IMR-90 (cell line): Measurements from ENCODE around the gene INPP1. TPM values are rescaled to one million over a fixed set of nuclear protein-coding genes. Genes with fewer than 3 reads are reported as not detected.

Experiments
- ATAC-seq: fragments of 200-7000 bp; cut with Tn5 transposase; 2 replicates; pipeline ENCODE4 v1.9.1; 2020; ENCODE audit warnings: low read depth, mild to moderate bottlenecking, moderate library complexity
- BruUV-seq: library from RNA; stranded (reverse); fragments of 400-500 nt; replicated peaks from 2 replicates; lab custom pipeline; 2021; lab: Mats Ljungman, UMichigan
- CTCF ChIA-PET: fragments of 300-600 bp; formaldehyde crosslinking; extraction: SDS; loops from one replicate; lab custom pipeline; 2021; ENCODE audit warnings: antibody characterized with exemption; lab: Yijun Ruan, JAX
- POLR2A ChIA-PET: fragments of 300-600 bp; sonication (Branson Sonifier 250); formaldehyde crosslinking; loops from one replicate; lab custom pipeline; 2022; ENCODE audit warnings: antibody characterized with exemption; ENCODE audit not compliant: unreplicated experiment; lab: Charles Lee
- DNase-seq: peaks from one replicate; pipeline ENCODE4 v3.0.0; 2013
- H2AFZ ChIP-seq: replicated peaks from 2 replicates; pipeline ENCODE3; 2013; ENCODE audit warnings: low read length, mild to moderate bottlenecking; ENCODE audit not compliant: poor library complexity
- H2AK5ac ChIP-seq: 2 replicates; pipeline ENCODE4 v1.6.1; 2013; ENCODE audit warnings: low read depth, low read length, inconsistent platforms
- H2AK9ac ChIP-seq: replicated peaks from 2 replicates; pipeline ENCODE3; 2013; ENCODE audit warnings: mild to moderate bottlenecking, low read depth, low read length, moderate library complexity; ENCODE audit not compliant: poor library complexity
- H2BK120ac ChIP-seq: 2 replicates; pipeline ENCODE4 v1.6.1; 2013; ENCODE audit warnings: low read depth, low read length, inconsistent platforms
- H2BK15ac ChIP-seq: 3 replicates; pipeline ENCODE4 v1.6.1; 2013; ENCODE audit warnings: low read depth, low read length, inconsistent platforms
- H2BK20ac ChIP-seq: 2 replicates; pipeline ENCODE4 v1.6.1; 2013; ENCODE audit warnings: low read depth, mild to moderate bottlenecking, inconsistent platforms, low read length, moderate library complexity
- H2BK5ac ChIP-seq: 2 replicates; pipeline ENCODE4 v1.6.1; 2013; ENCODE audit warnings: mild to moderate bottlenecking, low read depth, low read length, inconsistent platforms; ENCODE audit not compliant: poor library complexity, severe bottlenecking
- H3K14ac ChIP-seq: replicated peaks from 2 replicates; pipeline ENCODE4 v1.6.1; 2013; ENCODE audit warnings: low read depth, low read length, inconsistent platforms
- H3K18ac ChIP-seq: 2 replicates; pipeline ENCODE4 v1.6.1; 2013; ENCODE audit warnings: low read depth, low read length, control low read depth
- H3K23ac ChIP-seq: 2 replicates; pipeline ENCODE4 v1.6.1; 2013; ENCODE audit warnings: low read depth, low read length, inconsistent platforms
- H3K27ac ChIP-seq: 2 replicates; pipeline ENCODE4 v1.5.1; 2013; ENCODE audit warnings: mild to moderate bottlenecking, control low read depth, low read length; ENCODE audit not compliant: insufficient read depth
- H3K27me3 ChIP-seq: 2 replicates; pipeline ENCODE4 v1.6.1; 2013; ENCODE audit warnings: low read length; ENCODE audit not compliant: control insufficient read depth, insufficient read depth
- H3K36me3 ChIP-seq: 2 replicates; pipeline ENCODE4 v1.6.1; 2013; ENCODE audit warnings: low read length, mixed read lengths; ENCODE audit not compliant: control insufficient read depth, insufficient read depth
- H3K4ac ChIP-seq: 2 replicates; pipeline ENCODE4 v1.6.1; 2013; ENCODE audit warnings: low read depth, low read length, inconsistent platforms
- H3K4me1 ChIP-seq: 2 replicates; pipeline ENCODE4 v1.6.1; 2013; ENCODE audit warnings: low read length, mixed read lengths; ENCODE audit not compliant: control insufficient read depth, insufficient read depth
- H3K4me2 ChIP-seq: 2 replicates; pipeline ENCODE4 v1.6.1; 2013; ENCODE audit warnings: low read depth, mild to moderate bottlenecking, control low read depth, low read length, moderate library complexity
- H3K4me3 ChIP-seq: 2 replicates; pipeline ENCODE4 v1.5.1; 2013; ENCODE audit warnings: low read depth, mild to moderate bottlenecking, control low read depth, low read length, moderate library complexity; ENCODE audit not compliant: insufficient read depth
- H3K56ac ChIP-seq: 2 replicates; pipeline ENCODE4 v1.6.1; 2013; ENCODE audit warnings: low read length, inconsistent platforms; ENCODE audit not compliant: insufficient read depth; ENCODE audit errors: extremely low read depth
- H3K79me1 ChIP-seq, 2 experiments: 2 replicates each; pipeline ENCODE4 v1.6.1; 2013; ENCODE audit warnings: low read length in 2 of 2, inconsistent platforms in 1 of 2, low read depth in 1 of 2
- H3K9ac ChIP-seq: 2 replicates; pipeline ENCODE4 v1.6.1; 2013; ENCODE audit warnings: low read depth, low read length, control low read depth
- H3K9me1 ChIP-seq: 2 replicates; pipeline ENCODE4 v1.6.1; 2013; ENCODE audit warnings: low read length, inconsistent platforms; ENCODE audit not compliant: insufficient read depth
- H3K9me3 ChIP-seq: 2 replicates; pipeline ENCODE4 v1.6.1; 2013; ENCODE audit warnings: low read length; ENCODE audit not compliant: control insufficient read depth, insufficient read depth
- H4K20me1 ChIP-seq: 2 replicates; pipeline ENCODE4 v1.6.1; 2013; ENCODE audit warnings: low read length, inconsistent platforms; ENCODE audit not compliant: insufficient read depth
- H4K5ac ChIP-seq: 2 replicates; pipeline ENCODE4 v1.6.1; 2013; ENCODE audit warnings: mild to moderate bottlenecking, low read depth, low read length, control low read depth
- H4K8ac ChIP-seq, 2 experiments: 2 replicates each; pipeline ENCODE4 v1.6.1; 2013; ENCODE audit warnings: low read depth in 2 of 2, low read length in 2 of 2, control low read depth in 1 of 2, inconsistent platforms in 1 of 2
- H4K91ac ChIP-seq: 2 replicates; pipeline ENCODE4 v1.6.1; 2013; ENCODE audit warnings: low read depth, low read length, inconsistent platforms; ENCODE audit not compliant: insufficient read depth
- BHLHE40 ChIP-seq: fragments of 150-350 bp; IDR thresholded peaks from 2 replicates; pipeline ENCODE4 v1.6.1; 2016; ENCODE audit warnings: mild to moderate bottlenecking, low read depth, low read length
- CEBPB ChIP-seq: IDR thresholded peaks from 2 replicates; pipeline ENCODE4 v1.6.1; 2012; ENCODE audit warnings: low read depth, low read length, improper control_type of control experiment
- CHD1 ChIP-seq: IDR thresholded peaks from 2 replicates; pipeline ENCODE4 v1.6.1; 2012; ENCODE audit warnings: low read depth, low read length, improper control_type of control experiment
- CTCF ChIP-seq: conservative IDR thresholded peaks from 2 replicates; pipeline ENCODE4 v1.5.1; 2012; ENCODE audit warnings: mild to moderate bottlenecking, low read depth, low read length, improper control_type of control experiment
- ELK1 ChIP-seq: fragments of 150-350 bp; IDR thresholded peaks from 2 replicates; pipeline ENCODE4 v1.6.1; 2016; ENCODE audit warnings: low read depth, mild to moderate bottlenecking, low read length, moderate library complexity, borderline replicate concordance
- MAFK ChIP-seq: IDR thresholded peaks from 2 replicates; pipeline ENCODE4 v1.6.1; 2012; ENCODE audit warnings: low read depth, low read length, improper control_type of control experiment
- MAZ ChIP-seq: IDR thresholded peaks from 2 replicates; pipeline ENCODE4 v1.6.1; 2012; ENCODE audit warnings: low read depth, mild to moderate bottlenecking, low read length, improper control_type of control experiment, moderate library complexity, borderline replicate concordance
- MXI1 ChIP-seq: IDR thresholded peaks from 2 replicates; pipeline ENCODE4 v1.6.1; 2012; ENCODE audit warnings: low read depth, mild to moderate bottlenecking, low read length, moderate library complexity, borderline replicate concordance
- POLR2A ChIP-seq: IDR thresholded peaks from 2 replicates; pipeline ENCODE4 v1.6.1; 2012; ENCODE audit warnings: mild to moderate bottlenecking, low read depth, low read length
- RAD21 ChIP-seq: IDR thresholded peaks from 2 replicates; pipeline ENCODE4 v1.6.1; 2012; ENCODE audit warnings: low read length, improper control_type of control experiment
- RCOR1 ChIP-seq: IDR thresholded peaks from 2 replicates; pipeline ENCODE4 v1.6.1; 2012; ENCODE audit warnings: mild to moderate bottlenecking, low read length, improper control_type of control experiment; ENCODE audit not compliant: insufficient replicate concordance
- SMC3 ChIP-seq: fragments of 150-350 bp; IDR thresholded peaks from 2 replicates; pipeline ENCODE4 v1.6.1; 2016; ENCODE audit warnings: low read depth, mild to moderate bottlenecking, antibody characterized with exemption, low read length, moderate library complexity
- USF2 ChIP-seq: fragments of 150-350 bp; IDR thresholded peaks from 2 replicates; pipeline ENCODE4 v1.6.1; 2017; ENCODE audit warnings: mild to moderate bottlenecking, antibody characterized with exemption, low read length, low read depth
- dilution Hi-C: fragments of 300-500 bp; cut with HindIII; formaldehyde crosslinking; loops from one replicate; pipeline ENCODE4 v1.14.3; 2018; ENCODE audit warnings: low sequenced_read_pairs; ENCODE audit not compliant: unreplicated experiment
- in situ Hi-C: fragments of 300-500 bp; cut with MboI; formaldehyde crosslinking; loops from 3 replicates; pipeline ENCODE4 v1.14.3; 2019; ENCODE audit warnings: low sequenced_read_pairs, inconsistent platforms, mixed read lengths
- intact Hi-C: fragments of 100-400 bp; cut with micrococcal nuclease; formaldehyde crosslinking; loops from 2 replicates; pipeline ENCODE4 v1.10.0; 2022
- polyA plus RNA-seq, 3 experiments: library from polyadenylated mRNA; depleted of rRNA; stranded (reverse); fragments of >200 nt; gene quantifications; 2 replicates each; pipeline ENCODE4 v1.2.3, GENCODE V29; 2012; ENCODE audit warnings: low replicate concordance in 1 of 3
- total RNA-seq: library from RNA; depleted of rRNA; stranded (reverse); fragments of >200 nt; gene quantifications from 2 replicates; pipeline ENCODE4 v1.2.3, GENCODE V29; 2012

The INPP1 gene
- total and polyA plus RNA-seq, 2 of the 4 experiments (the other 2 are of a cell fraction), result 4.1 to 10.1 TPM

- H4K20me1 ChIP-seq, result no peaks in the 10 kb centered on the region
- no peak overlapping the region for H3K4me3 ChIP-seq
- DNase-seq (peak; percentile 10), ATAC-seq (no peak)
- no peak overlapping the region for H3K23ac ChIP-seq
- H3K9me3 ChIP-seq, result no peaks in the 10 kb centered on the region
- no TSS peak for BruUV-seq
- in situ Hi-C loops (no loop called here), intact Hi-C loops (no loop called here), dilution Hi-C loops (no loop called here)
- H2AFZ ChIP-seq, result no peak overlapping the region
- H3K36me3 ChIP-seq, result 0 out of 2 replicates have a peak, but pooled peaks cover 3% of the 10 kb centered on the region
- no peak overlapping the region for H4K91ac ChIP-seq
- H3K9ac ChIP-seq, result no peak overlapping the region
- H2BK120ac ChIP-seq, result no peak overlapping the region
- no peak for TF ChIP-seq USF2
- no peak for TF ChIP-seq CEBPB
- TF ChIP-seq MAFK, result no peak
- no peak for TF ChIP-seq ELK1
- TF ChIP-seq MAZ, result no peak
- no peak for TF ChIP-seq SMC3
- TF ChIP-seq RAD21, result no peak
- no peak for TF ChIP-seq CHD1
- no peak for TF ChIP-seq CTCF
- no peak for TF ChIP-seq BHLHE40
- TF ChIP-seq MXI1, result no peak
- no peak for TF ChIP-seq RCOR1
- TF ChIP-seq POLR2A, result no peak
- H4K8ac ChIP-seq, result no peak overlapping the region
- no peak overlapping the region for H2AK5ac ChIP-seq
- no peak overlapping the region for H3K4ac ChIP-seq
- H2BK15ac ChIP-seq, result no peak overlapping the region
- no peak overlapping the region for H3K27ac ChIP-seq
- H3K27me3 ChIP-seq, result no peaks in the 10 kb centered on the region
- ChIA-PET POLR2A (interaction anchor here (1.2 kb wide), 1 partner anchor 15 kb away, joined by 5 read pairs; the partner anchor contains the start of gene HIBCH), CTCF (no interaction called here)
- H3K18ac ChIP-seq, result no peak overlapping the region
- no peak overlapping the region for H2BK20ac ChIP-seq
- no peak overlapping the region for H3K4me2 ChIP-seq
- H3K4me1 ChIP-seq, result no peaks in the 10 kb centered on the region
- no peak overlapping the region for H3K56ac ChIP-seq
- peaks cover 3% of the 10 kb centered on the region; the same call in 1 of the 2 replicates for H3K9me1 ChIP-seq
- no peak overlapping the region for H2AK9ac ChIP-seq
- no peak overlapping the region for H3K14ac ChIP-seq
- H4K5ac ChIP-seq, result no peak overlapping the region
- no peak overlapping the region for H2BK5ac ChIP-seq
- peaks cover 3 to 11% of the 10 kb centered on the region in 2 experiments for H3K79me1 ChIP-seq
These were observed 39.7 kb upstream of the INPP1 start for GRCh38 chr2:190303647-190304046.
